Measurements from ENCODE around the gene FDX2. TPM values are rescaled to one million over a fixed set of nuclear protein-coding genes. Genes with fewer than 3 reads are reported as not detected.

Gene FDX2
- total and polyA plus RNA-seq, 2 experiments from 2014 or later, result 28.7 to 35.0 TPM

DNA sequence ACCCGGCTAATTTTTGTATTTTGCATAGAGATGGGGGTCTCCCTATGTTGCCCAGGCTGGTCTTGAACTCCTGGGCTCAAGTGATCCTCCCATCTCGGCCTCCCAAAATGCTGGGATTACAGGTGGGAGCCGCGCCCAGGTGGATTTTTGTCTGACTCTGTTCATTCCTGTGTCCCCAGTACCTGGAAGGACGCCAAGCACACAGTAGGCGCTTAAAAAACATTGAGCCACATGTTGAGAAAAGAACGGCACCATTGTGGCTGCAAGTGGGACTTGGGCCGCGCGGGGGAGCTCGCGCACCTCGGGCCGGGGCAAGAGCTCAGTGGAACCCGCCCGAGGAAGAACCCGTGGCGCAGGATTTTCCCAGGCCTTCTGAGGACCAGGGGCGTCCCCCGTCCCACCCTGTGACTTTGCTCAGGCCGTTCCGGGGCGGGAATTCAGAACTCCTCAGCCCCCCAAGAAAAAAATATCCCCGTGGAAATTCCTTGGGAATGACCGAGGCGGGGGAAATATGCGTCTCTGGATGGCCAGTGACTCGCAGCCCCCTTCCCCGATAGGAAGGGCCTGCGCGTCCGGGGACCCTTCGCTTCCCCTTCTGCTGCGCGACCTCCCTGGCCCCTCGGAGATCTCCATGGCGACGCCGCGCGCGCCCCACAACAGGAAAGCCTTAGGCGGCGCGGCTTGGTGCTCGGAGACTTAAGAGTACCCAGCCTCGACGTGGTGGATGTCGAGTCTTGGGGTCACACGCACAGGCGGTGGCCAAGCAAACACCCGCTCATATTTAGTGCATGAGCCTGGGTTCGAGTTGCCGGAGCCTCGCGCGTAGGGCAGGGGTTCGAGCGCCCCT lies 46.3 kb downstream of the FDX2 start (continued):
- TF ChIP-seq ZNF462 (CRISPR knock-in tag; IDR thresholded peaks at IDR 0.05) (no peak), EZH2phosphoT487 (IDR thresholded peaks at IDR 0.05; ENCODE audit: unreplicated experiment) (no peak), CREB1 (CRISPR knock-in tag; IDR thresholded peaks at IDR 0.05; ENCODE audit: low read depth) (no peak), REST (IDR thresholded peaks at IDR 0.05; ENCODE audit: unreplicated experiment) (no peak), JUNB (IDR thresholded peaks at IDR 0.05; ENCODE audit: unreplicated experiment) (no peak), STAT1 (IDR thresholded peaks at IDR 0.05; ENCODE audit: unreplicated experiment) (no peak), ZNF114 (CRISPR knock-in tag; IDR thresholded peaks at IDR 0.05) (no peak), POLR2AphosphoS5 (IDR thresholded peaks at IDR 0.05; ENCODE audit: low read depth) (no peak)
